Fibroblast of villous mesenchyme (primary cell): Measurements from ENCODE around the gene SMIM15. TPM values are rescaled to one million over a fixed set of nuclear protein-coding genes. Genes with fewer than 3 reads are reported as not detected.

Experiments used
- DNase-seq: peaks from one replicate; pipeline ENCODE4 v3.0.0-alpha.2; 2010; ENCODE audit warnings: low read depth
- H3K4me3 ChIP-seq: 2 replicates; pipeline ENCODE4 v1.5.1; 2011; ENCODE audit warnings: low read depth, mild to moderate bottlenecking, low read length
- total RNA-seq: library from RNA; depleted of rRNA; stranded (reverse); fragments of >200 nt; gene quantifications from 2 replicates; pipeline ENCODE4 v1.2.3, GENCODE V29; 2012
- TF ChIP-seq, protein P1 (sequence below): IDR thresholded peaks from 2 replicates; pipeline ENCODE4 v1.5.1; 2012; ENCODE audit warnings: low read depth, mild to moderate bottlenecking, low read length; ENCODE audit not compliant: insufficient read depth

SMIM15 gene
- total RNA-seq, 1 donor, result 39.3 TPM

DNA sequence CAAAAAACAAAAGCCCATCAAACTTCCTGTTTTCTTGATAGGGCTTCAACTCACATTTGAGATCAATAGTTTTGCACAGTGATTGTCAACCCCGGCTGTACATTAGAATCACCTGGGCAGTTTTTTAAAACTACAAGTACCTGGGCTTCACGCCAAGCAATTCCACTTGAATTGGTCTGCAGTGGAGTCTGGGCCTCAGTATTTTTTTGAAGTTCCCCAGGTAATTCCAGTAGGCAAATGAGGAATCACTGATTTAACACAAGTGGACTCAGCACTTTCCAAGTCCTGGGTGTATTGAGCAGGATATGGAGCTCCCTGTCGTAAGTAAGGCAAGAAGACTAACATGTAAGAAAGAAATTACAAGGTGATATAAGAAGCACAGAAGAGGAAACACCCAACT is 14.8 kb upstream of the SMIM15 start:
- TF ChIP-seq, protein P1, sequence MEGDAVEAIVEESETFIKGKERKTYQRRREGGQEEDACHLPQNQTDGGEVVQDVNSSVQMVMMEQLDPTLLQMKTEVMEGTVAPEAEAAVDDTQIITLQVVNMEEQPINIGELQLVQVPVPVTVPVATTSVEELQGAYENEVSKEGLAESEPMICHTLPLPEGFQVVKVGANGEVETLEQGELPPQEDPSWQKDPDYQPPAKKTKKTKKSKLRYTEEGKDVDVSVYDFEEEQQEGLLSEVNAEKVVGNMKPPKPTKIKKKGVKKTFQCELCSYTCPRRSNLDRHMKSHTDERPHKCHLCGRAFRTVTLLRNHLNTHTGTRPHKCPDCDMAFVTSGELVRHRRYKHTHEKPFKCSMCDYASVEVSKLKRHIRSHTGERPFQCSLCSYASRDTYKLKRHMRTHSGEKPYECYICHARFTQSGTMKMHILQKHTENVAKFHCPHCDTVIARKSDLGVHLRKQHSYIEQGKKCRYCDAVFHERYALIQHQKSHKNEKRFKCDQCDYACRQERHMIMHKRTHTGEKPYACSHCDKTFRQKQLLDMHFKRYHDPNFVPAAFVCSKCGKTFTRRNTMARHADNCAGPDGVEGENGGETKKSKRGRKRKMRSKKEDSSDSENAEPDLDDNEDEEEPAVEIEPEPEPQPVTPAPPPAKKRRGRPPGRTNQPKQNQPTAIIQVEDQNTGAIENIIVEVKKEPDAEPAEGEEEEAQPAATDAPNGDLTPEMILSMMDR, result no peak
- DNase-seq, result no peak
- no peak overlapping the region for H3K4me3 ChIP-seq

DNA sequence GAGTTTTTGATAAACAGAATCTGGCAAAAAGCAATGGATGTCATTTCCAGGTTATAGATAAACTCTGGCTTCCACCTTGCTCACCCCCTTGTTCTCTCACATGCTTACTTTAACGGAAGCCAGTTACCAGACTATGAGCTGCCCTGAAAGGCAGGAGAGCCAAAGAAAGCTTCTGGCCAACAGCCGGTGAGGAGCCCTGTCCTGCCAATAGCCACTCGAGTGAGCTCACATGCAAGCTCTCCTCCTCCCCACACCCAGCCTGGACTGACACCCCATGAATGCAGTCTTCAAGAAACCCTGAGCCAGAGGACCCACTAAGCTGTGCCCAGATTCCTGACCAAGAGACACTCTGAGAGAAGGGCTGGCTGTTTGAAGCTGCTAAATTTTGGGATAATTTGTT is 14.4 kb upstream of the SMIM15 start:
- no peak for DNase-seq
- H3K4me3 ChIP-seq, result no peak overlapping the region
- TF ChIP-seq, protein P1, result no peak

DNA sequence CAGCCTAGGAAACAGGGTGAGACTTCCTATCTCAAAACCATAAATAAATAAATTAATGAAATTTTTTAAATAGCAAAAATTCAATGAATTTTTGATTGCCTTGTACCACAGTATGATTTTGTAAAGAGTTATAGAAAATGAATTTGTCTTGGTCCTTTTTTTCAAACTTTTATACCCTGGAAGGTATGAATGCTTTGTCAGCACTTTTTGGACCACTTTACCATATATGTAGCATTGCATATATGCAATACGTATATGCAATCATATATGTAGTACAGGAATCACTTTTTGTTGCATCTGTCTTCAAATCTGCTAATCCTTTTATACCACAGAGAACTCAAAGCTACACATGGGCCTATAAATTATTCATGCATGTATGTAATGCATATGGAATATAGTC is 9.2 kb upstream of the SMIM15 start:
- no peak overlapping the region for H3K4me3 ChIP-seq
- TF ChIP-seq, protein P1, result no peak
- no peak for DNase-seq

DNA sequence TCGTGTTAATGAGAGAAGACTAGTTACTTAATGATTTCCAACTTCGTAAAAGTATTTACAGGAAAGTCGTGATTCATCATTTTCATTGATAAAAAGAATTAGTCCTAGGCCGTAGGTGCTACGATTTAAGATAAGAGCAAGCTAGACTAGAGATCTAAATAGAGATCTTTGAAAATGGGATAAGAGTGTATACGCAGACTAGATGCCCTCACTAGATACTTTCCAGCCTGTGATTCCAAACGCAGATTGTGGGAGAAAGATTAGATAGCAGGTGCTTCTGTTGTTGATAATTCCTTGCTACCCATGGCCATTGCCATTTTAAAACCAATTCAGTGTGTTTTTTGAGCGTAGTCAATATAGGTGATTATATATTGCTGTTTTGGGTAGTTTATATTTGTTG is 6.7 kb upstream of the SMIM15 start:
- H3K4me3 ChIP-seq, result no peak overlapping the region
- TF ChIP-seq, protein P1, result no peak

DNA sequence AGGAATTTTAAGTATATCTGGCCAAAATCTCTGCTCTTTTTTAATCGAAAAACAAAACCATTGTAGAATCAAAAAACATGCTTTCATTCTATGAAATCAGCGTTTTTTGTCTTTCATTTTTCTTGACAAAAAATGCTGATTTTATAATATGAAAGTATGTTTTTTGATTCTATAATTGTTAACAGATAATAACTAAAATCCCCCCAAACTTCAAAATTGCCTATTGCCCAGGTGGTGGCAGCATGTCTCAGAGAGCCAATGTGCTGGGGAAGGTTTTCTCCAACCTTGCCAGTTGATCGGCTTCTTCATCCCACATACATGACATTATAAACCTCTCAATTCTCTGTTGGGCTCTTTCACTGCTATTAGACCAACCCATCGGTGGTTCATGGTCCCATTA is 5.1 kb upstream of the SMIM15 start:
- TF ChIP-seq, protein P1, result peak; percentile 44
- peak; percentile 50 for DNase-seq
- H3K4me3 ChIP-seq, result no peak overlapping the region

More for the DNA sequence above, 6.7 kb upstream of the SMIM15 start:
- no peak for DNase-seq

DNA sequence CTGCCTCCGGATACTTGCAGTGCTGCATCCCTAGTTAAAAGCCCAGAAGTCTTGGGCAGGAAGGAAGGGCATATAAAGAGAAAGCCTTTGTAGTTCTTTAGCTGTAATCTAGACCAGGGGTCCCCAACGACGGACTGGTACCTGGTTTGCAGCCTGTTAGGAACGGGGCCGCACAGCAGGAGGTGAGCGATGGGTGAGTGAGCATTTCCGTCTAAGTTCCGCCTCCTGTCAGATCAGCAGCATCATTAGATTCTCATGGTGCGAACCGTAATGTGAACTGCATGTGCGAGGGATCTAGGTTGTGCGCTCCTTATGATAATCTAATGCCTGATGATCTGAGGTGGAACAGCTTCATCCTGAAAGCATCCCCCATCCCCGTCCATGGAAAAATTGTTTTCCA is 1.6 kb upstream of the SMIM15 start:
- peak overlapping the region; percentile 84 for H3K4me3 ChIP-seq
- no peak for DNase-seq
- TF ChIP-seq, protein P1, result no peak

DNA sequence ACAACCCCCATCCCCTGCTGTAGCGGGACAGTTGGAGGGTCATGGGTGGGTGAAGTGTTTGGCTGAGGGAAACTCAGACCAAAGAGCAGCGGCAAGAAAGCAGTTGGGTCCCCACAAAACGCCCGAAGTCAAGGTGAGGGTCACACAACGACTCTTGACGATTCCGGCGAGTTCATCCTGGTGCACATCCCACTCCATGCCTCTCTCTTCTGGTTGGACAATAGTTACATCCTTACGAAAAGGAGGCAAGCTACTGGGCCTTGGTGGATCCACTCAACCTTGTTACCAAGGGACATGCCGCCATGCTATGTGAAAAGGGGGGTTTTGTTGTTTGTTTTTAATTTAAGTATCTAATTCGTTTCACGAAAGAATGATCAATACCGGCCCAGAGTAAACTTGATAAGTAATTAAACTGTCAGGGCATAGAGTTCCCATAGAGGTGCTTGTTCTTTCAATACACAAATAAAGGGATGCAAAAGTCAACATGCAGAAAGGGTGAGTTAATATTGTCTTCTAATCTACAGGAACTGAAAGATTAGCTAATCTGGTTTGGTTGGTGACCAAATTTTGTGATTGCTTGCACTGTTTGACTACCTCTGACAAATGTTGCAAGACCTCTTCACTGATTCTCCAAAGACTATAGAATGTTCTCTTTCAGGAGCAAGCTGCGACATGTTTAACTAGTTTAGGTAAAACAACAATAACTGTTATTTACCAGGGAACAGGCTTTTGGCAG is 732 bp upstream of the SMIM15 start:
- DNase-seq, result peak; percentile 39
- H3K4me3 ChIP-seq, result peak overlapping the region; percentile 84
- TF ChIP-seq, protein P1, result no peak
